AG20443 (cell line): Measurements from ENCODE around the gene TRIM22.
"Not testable (repeated sequence)": the region's sequence is repeated elsewhere in the genome, so short reads cannot be mapped to it uniquely, and the experiment has no call there.

Experiments
- DNase-seq: peaks from one replicate; pipeline ENCODE4 v3.0.0; 2012; ENCODE audit warnings: low spot score, mixed read lengths

The TRIM22 gene

DNA sequence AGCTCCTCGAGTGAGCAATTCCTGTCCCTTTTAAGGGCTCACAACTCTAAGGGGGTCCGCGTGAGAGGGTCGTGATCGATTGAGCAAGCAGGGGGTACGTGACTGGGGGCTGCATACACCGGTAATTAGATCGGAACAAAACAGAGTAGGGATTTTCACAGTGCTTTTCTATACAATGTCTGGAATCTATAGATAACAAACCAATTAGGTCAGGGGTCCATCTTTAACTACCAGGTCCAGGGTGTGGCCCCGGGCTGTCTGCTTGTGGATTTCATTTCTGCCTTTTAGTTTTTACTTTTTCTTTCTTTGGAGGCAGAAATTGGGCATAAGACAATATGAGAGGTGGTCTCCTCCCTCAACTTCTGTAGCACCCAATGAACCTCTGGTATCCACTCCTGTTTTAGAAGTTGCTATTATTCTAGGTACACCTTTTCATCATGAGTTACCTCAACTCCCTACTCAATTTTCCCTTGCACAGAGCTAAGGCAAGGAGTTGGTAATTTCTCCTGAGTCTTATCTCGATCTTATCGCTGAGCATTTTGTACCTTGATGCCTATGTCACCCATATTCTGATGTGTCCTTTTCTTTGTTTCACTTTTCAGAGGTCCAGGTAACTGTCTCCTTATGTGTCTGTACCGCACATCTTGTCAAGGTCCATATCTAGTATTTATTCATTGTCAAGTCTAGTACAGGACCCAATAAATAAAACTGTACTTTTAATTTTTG lies 1.8 kb downstream of the TRIM22 start:
- DNase-seq: not testable (repeated sequence)

DNA sequence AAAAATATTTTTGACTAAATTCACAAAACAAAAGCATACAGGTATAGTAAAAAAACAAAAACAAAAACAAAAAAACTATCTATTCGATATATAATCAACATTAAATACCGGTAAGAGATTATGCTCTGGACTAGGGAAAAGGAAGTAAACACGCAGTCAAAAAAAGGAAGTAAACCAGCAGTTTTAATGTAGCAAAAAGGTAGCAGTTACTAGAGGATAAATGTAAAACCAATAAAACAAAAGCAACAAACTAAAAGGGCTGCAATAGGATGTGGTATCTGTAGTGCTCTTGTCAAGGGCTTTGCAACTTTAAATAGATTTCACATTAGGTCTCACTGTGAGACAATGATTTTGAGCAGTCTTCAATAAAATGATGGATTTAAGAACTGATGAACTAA lies 2.4 kb downstream of the TRIM22 start:
- DNase-seq: no peak

DNA sequence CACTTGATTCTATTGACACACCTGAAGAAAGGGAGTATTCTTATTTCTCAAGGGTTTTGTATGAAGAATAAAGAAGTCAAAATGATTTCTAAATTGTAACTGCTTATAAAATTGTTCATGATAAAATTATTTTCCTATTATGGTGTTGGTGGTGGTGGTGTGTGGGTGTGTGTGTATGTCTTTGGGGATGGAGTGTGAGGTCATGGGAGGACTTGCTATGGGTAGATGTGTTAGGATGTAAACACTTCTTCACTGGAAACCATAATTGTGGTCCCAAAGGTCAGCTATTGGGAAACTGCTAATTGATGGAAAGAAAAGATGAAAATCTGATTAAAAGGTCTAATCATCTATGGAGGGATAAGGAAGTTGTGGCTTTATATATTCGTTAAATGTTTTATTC lies 5.1 kb downstream of the TRIM22 start:
- no peak for DNase-seq

DNA sequence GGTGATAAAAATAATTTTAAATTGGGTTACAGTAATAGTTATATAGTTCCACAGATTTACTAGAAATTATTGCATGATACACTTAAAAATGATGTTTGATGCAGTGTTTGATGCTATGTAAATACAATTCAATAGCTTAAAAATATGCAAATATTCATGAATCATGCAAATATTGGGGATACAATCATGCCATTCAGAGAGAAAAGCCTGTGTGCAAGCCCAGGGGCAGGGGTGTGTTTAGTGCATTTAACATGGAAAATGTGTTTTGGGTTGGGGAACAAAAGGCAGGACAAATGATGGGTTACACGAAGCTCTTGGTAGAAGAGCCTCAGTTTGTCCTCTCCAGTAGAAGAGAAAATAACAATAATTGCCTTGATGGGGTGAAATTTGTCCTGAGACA lies 6.0 kb downstream of the TRIM22 start:
- no peak for DNase-seq

DNA sequence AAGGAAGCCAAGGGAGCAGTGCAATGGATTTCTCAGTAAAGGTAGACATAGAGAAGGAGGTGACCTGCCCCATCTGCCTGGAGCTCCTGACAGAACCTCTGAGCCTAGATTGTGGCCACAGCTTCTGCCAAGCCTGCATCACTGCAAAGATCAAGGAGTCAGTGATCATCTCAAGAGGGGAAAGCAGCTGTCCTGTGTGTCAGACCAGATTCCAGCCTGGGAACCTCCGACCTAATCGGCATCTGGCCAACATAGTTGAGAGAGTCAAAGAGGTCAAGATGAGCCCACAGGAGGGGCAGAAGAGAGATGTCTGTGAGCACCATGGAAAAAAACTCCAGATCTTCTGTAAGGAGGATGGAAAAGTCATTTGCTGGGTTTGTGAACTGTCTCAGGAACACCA lies 6.6 kb downstream of the TRIM22 start:
- DNase-seq: no peak

DNA sequence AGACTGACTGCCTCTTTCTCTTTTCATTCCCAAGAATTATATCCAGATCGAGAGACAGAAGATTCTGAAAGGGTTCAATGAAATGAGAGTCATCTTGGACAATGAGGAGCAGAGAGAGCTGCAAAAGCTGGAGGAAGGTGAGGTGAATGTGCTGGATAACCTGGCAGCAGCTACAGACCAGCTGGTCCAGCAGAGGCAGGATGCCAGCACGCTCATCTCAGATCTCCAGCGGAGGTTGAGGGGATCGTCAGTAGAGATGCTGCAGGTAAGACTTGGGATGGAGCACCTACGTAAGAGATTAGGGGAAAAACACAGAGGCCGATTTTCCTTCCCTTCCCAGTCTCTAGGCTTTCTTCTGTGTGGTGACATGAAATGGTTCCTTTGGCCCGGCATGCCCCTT lies 8.7 kb downstream of the TRIM22 start:
- no peak for DNase-seq

DNA sequence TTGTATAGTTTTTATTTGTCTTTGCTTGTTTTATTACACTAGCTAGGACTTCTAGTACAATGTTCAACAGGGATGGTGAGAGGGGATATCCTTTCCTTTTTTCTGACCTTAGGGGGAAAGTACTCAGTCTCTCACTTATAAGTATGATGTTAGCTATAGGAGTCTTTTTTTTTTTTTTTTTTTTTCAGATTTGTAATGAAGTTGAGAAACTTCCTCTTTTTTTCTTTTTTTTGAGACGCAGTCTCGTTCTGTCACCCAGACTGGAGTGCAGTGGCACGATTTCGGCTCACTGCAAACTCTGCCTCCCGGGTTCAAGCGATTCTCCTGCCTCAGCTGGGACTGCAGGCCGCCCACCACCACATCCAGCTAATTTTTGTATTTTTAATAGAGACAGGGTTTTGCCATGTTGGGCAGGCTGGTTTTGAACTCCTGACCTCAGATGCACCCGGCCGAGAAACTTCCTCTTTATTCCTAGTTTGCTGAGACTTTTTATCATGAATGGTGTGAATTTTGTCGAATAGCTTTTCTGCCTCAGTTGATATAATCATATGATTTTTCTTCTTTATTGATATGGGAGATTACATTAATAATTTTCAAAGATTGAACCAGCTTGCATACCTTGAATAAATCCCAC lies 10.9 kb downstream of the TRIM22 start:
- no peak for DNase-seq

DNA sequence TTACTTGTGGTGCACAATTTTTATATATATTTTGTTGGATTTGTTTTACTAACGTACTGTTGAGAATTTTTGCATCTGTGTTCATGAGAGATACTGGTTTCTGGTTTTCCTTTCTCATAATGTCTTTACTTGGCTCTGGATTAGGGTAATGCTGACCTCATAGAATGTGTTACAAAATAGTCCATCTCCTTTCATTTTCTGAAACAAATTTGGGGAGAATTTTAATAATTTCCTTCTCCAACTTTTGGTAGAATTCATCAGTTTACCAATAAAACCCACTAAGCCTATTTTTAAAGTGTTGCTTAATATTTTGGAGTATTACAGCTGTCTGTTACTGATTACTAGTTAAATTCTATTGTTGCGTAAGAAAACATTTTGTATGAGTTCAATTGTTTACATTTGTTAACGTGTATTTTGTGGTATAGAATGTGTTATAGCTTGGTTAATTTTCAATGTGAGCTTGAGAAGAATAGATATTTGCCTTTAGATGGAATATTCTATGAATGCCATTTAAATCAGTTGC lies 11.5 kb downstream of the TRIM22 start:
- no peak for DNase-seq

DNA sequence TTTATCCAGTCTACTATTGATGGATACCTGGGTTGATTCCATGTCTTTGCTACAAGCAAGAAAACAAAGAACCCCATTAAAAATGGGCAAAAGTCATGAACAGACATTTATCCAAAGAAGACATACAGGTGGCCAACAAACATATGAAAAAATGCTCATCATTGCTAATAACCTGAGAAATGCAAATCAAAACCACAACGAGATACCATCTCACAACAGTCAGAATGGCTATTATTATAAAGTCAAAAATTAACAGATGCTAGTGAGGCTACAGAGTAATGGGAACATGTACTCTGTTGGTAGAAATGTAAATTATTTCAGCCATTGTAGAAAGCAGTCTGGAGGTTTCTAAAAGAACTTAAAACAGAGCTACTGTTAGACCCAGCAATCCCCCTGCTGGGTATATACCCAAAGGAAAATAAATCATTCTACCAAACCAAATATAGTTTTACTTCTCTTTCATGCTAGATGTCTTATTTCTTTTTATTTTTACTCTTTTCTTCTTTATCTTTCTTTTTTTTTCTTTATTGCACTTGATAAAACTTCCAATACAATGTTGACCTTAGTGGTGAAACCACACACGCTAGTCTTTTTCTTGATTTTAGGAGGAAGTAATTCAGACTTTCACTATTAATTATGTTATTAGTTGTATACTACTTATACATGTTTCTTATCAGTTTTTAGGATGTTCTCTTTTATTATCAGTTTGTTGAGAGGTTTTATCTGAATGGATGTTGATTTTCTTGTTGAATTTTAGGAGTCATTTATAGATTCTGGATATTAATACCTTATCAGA lies 14.3 kb downstream of the TRIM22 start:
- no peak for DNase-seq

DNA sequence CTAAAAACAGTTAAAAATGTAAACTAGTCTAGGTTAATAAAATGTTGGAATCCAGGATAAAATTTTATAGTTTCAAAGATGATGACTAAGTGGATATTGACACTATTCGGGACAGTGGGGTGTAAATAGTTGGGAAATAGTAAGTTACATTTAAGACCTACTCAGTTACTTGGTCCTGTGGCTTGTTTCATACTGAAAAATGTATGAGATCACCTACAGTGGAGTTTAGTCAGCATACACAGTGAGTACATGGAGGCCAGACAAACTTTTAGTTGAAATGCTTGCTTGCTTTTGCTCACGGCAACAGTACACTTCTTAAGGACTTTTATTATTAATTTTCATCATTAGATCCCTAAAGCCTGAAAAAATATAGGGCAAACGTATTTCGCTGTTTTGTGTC lies 16.1 kb downstream of the TRIM22 start:
- no peak for DNase-seq

DNA sequence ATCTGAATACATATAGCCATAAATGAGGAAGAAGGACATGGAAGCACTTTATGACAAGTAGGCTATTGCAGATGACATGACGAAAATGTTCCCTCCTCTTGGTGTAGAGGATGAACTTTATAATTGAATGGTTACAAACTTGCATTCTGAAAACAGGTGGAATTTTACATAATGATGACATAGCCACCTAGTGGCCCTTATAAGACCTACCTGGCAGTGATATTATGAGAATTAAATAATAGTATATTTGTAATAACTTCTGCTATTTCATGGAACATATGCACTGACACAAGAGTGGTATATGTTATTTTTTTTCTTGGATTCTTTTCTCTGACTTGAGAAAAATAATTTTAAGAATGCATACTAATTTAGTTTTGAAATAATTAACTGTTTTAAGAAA lies 22.9 kb downstream of the TRIM22 start:
- DNase-seq: no peak

DNA sequence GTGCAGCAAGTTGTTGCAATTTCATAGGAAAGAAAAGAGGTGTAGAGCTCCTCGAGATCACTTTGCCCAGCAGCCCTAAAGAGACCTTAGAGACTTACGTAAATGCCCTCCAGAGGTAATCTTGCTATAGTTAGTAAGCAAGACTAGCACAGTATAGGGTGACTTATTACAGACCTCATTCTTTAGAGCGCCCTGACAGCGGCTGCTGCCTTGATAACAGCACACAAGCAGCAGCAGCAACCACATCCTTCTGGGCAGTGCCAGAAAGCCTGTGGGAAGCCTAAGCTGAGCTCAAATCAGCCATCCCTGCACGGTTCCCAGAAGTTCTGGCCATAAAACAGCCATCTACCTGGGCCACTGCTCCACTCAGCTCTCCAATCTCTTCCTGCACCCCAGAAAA lies 24.1 kb downstream of the TRIM22 start:
- no peak for DNase-seq

DNA sequence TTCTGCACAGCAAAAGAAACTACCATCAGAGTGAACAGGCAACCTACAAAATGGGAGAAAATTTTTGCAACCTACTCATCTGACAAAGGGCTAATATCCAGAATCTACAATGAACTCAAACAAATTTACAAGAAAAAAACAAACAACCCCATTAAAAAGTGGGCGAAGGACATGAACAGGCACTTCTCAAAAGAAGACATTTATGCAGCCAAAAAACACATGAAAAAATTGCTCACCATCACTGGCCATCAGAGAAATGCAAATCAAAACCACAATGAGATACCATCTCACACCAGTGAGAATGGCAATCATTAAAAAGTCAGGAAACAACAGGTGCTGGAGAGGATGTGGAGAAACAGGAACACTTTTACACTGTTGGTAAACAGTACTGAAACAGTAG lies 26.9 kb downstream of the TRIM22 start:
- DNase-seq: not testable (repeated sequence)

DNA sequence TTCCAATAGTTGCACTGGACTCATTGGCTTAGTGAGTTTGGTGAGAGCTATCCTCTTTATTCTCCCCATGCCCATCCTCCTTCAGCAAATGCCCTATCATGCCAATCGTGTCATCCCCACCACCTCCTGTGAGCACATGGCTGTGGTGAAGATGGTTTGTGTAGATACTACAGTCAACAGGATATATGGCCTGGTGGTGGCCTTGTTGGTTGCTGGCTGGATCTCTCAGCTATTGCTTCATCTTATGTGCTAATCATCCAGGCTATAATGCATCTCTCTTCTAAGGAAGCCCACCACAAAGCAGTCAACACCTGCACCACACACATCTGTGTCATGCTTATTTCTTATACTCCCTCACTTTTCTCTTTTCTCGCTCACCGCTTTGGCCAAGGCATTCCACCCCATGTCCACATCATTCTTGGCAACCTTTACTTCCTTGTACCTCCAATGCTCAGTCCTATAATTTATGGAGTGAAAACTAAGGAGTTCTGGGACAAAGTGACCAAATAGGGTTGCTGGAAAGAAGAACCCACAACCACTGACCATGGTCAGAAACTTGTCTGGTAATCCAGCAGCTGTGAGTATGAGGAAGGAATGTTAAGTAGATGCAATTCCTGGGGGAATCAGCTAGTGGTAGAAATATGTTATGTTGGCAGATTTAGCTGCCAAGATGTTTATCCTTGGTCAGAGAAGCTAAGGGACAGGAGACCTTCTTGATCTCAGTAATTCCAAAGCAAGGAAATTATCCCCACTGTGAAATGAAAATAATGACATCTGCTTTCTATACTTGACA lies 30.3 kb downstream of the TRIM22 start:
- DNase-seq: no peak

DNA sequence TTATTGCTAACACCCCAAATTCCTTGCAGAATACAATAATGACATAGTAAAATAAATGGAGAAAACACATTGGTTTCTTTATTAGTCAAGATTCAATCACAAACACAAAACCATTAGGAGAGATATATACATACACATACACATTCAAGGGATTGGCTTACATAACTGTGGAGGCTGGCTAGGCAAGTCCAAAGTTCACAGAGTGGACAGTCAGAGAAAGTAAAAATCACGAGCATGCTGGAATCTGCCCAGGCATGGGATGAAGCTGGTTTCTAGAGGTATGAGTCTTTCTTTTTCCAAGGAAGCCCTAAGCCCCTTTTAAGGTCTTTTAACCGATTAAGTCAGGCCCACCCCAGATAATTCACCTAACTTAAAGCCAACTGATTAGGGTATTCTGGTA lies 33.0 kb downstream of the TRIM22 start:
- DNase-seq: no peak

DNA sequence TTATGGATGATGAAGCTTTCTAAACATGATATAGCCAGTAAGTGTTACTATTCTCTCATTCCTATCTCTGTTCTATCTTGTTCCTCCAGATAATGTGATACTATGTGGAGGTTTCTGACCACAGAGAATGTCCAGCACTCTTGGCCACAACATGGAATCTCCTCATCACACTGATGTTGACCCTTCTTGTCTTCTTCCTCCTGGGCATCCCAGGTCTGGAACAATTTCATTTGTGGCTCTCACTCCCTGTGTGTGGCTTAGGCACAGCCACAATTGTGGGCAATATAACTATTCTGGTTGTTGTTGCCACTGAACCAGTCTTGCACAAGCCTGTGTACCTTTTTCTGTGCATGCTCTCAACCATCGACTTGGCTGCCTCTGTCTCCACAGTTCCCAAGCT lies 36.8 kb downstream of the TRIM22 start:
- no peak for DNase-seq

DNA sequence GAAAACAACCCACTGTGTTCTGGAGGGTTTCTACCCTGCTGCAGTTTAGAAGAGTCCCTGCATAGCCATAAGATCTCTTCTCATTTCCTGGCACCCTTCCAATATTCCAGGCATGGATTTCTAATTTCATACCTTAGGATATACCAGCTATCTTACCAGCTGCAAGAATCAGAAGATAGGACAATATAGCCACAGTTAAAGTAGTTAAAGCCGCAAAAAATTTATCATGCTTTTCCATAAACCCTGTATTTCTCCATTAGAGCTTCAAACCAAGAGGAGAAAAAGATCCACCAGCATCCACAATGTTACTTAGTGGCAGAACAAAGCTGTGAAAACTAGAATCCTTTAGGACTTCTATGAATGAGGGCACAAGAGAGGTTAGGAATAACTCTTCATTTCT lies 38.1 kb downstream of the TRIM22 start:
- DNase-seq: no peak

DNA sequence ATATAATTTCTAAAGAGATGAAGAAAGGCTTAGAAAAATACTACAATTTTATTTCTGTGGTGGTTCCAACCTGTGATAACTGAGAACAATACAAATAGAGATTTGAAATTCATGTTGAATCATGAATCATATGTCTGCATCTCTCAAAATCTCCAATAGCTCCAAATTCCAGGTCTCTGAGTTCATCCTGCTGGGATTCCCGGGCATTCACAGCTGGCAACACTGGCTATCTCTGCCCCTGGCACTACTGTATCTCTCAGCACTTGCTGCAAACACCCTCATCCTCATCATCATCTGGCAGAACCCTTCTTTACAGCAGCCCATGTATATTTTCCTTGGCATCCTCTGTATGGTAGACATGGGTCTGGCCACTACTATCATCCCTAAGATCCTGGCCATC lies 46.8 kb downstream of the TRIM22 start, which contains the start of gene OR56B1:
Gene OR56B1, plus strand, starts transcription at position 53 of the 400 bp plus-strand sequence. Its CDS starts 69 bp downstream, at position 122.
- no peak for DNase-seq

DNA sequence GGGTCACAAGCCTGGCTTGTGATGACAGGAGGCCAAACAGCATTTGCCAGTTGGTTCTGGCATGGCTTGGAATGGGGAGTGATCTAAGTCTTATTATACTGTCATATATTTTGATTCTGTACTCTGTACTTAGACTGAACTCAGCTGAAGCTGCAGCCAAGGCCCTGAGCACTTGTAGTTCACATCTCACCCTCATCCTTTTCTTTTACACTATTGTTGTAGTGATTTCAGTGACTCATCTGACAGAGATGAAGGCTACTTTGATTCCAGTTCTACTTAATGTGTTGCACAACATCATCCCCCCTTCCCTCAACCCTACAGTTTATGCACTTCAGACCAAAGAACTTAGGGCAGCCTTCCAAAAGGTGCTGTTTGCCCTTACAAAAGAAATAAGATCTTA lies 47.5 kb downstream of the TRIM22 start:
- no peak for DNase-seq

DNA sequence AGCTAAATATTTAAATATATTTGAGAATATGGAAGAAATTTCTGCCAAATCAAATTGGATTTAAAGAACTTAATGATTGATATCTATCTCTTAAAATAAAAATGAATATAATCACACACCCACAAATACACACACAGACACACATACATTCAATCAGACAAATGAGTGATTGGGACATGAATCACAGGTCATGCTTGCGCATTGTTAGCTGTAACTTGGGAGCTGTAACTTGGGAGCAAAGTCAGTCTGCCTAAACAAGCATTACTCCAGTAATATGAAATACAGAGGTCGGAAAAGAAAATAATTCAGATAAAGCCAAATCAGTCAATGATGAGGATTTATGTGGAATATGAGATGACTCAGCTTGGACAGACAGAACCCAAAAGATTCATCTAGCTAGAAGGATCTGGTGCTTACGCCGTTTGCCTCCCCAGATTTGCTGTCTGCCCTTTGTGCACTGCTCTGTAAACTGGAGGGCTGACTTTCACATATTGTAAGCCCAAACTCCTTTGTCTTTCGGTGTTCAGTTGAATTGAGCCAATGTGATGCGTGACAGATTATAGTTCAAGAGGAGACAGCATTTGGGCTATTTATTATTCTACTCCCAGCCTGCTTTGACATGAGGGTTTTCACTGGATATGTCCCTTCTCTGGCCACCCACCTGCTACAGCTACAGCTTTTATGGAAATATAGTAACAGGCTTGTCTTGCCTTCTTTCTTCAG lies 48.2 kb downstream of the TRIM22 start:
- no peak for DNase-seq

DNA sequence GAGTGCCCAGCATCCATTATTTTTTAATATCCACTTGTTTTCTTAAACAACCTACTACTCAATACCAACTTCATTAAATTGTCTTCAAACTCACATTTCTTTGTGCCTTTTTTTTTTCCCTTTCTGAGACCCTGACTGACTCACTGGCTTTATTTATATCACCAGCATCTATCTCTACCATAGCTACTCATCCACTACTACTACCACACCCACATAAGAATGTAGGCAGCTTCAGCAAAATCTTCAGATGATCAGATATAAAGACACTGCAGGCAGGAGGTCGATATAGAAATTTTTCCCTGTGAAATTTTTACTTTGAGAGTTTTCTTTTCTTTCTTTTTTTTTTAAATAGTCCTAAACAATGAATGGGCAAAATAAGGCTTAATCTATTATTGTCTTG lies 48.8 kb downstream of the TRIM22 start:
- DNase-seq: no peak
